Subcutaneous abdominal adipose tissue (tissue), 5 donors: ENCODE results near the gene SRL.
"Not testable (repeated sequence)": the region's sequence is repeated elsewhere in the genome, so short reads cannot be mapped to it uniquely, and the experiment has no call there.

ENCODE experiments used
- H3K27ac ChIP-seq: one replicate; pipeline ENCODE4 v1.7.0; 2013; ENCODE audit warnings: low read depth, mild to moderate bottlenecking, inconsistent platforms, low read length, moderate library complexity
- H3K27me3 ChIP-seq, 5 donors: one replicate each; pipeline ENCODE4 v1.7.0; 2013; ENCODE audit warnings: low read length in 5 of 5, inconsistent platforms in 1 of 5; ENCODE audit not compliant: control insufficient read depth in 5 of 5, insufficient read depth in 4 of 5
- H3K36me3 ChIP-seq, 5 donors: one replicate each; pipeline ENCODE4 v1.7.0; 2013; ENCODE audit warnings: low read length in 5 of 5; ENCODE audit not compliant: control insufficient read depth in 5 of 5, insufficient read depth in 5 of 5
- H3K4me1 ChIP-seq, 5 donors: one replicate each; pipeline ENCODE4 v1.7.0; 2013; ENCODE audit warnings: low read length in 5 of 5, mild to moderate bottlenecking in 3 of 5, moderate library complexity in 1 of 5; ENCODE audit not compliant: control insufficient read depth in 5 of 5, insufficient read depth in 5 of 5
- H3K4me3 ChIP-seq, 5 donors: one replicate each; pipeline ENCODE4 v1.7.0; 2013; ENCODE audit warnings: low read length in 5 of 5, low read depth in 1 of 5
- H3K9ac ChIP-seq, 5 donors: one replicate each; pipeline ENCODE4 v1.7.0; 2013; ENCODE audit warnings: low read length in 5 of 5, mild to moderate bottlenecking in 4 of 5, moderate library complexity in 3 of 5
- H3K9me3 ChIP-seq, 5 donors: one replicate each; pipeline ENCODE4 v1.7.0; 2013; ENCODE audit warnings: low read length in 5 of 5; ENCODE audit not compliant: control insufficient read depth in 5 of 5
- donor health status: healthy.
- donor health status: healthy.
- donor health status: healthy.
- donor health status: healthy.
- donor health status: healthy.

Gene SRL

DNA sequence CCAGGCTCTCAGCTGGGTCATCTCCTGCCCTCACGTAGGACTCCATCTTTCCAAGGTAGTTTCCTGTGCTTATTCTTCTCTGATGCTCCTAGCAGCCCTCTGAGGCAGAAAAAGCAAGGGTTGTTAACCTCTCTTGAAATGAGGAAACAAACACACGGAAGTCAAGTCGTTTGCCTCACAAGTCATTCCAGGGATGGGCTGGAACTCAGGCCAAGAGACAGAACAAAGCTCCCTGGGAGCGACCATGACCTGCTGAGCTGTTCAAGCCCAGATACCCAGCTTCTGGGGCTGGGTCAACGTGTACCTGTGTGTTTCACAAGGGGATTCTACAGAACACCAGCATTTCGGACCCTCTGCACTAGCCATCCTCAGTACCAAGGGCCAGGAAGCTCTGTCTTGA is 28.1 kb downstream of the SRL start:
- Histone ChIP-seq H3K27ac (no peak overlapping the region), H3K4me3 (no peak overlapping the region), H3K27me3 (peaks cover 0 to 8% (median 0%) of the 10 kb centered on the region in 5 donors), H3K4me1 (peaks cover 0 to 15% (median 4%) of the 10 kb centered on the region in 5 donors), H3K36me3 (no peaks in the 10 kb centered on the region), H3K9ac (no peak overlapping the region), H3K9me3 (no peaks in the 10 kb centered on the region)

DNA sequence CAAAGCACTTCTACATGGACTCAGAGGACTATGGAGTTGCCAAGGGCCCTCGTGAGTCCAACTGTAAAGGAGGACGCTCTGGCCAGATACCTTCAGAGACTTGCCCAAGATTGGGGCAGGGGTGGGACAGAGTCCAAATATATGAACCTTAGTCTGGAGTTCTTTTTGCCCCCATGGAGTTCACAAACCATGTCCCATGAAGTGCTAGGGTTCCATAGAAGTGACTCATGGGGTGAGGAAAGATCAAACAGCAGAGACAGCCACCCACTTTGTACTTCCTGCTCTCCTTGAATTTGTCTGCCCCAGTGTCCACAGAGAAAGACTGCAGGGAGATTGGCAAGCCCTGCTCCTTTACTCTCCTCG is 29.0 kb downstream of the SRL start:
- H3K27ac ChIP-seq = peak overlapping the region; percentile 50
- no peaks in the 10 kb centered on the region for H3K9me3 ChIP-seq
- peaks cover 0 to 5% (median 0%) of the 10 kb centered on the region in 5 donors for H3K27me3 ChIP-seq
- no peak overlapping the region for H3K9ac ChIP-seq
- no peaks in the 10 kb centered on the region for H3K36me3 ChIP-seq
- H3K4me1 ChIP-seq = peaks cover 0 to 9% (median 4%) of the 10 kb centered on the region in 5 donors
- H3K4me3 ChIP-seq = no peak overlapping the region

DNA sequence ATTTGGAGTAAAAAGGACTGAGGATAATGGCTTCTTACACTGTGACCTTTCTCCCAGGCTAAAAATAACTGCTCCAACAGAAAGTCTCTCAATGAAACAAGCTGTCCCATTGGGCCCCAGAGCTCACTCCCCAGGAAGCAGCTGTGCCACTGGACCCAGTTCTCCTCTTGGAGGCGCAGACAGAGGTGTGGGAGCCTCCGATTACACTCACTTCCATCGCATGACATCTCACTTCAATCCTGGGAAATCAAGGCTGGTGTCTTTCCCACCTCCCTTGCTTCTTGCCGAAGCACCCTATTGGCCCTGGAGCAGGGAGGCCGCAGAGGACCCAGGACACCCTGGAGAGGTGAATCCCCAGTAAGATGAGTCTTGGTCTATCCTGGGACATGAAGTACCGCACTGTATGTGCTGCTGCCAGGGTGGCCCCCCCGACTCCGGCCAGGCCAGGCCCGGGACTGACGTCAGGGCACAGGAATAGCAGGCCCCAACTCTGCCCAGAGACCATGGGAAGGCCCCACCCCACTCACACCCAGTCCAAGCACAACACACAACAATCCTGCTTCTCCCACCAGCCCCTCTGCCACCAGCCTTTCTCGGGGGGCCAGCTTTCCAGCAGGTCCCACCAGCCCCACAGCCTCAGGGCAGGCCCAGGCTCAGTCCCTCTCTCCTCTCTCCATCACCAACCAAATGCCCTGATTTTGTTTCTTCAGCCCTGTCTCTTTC is 29.5 kb downstream of the SRL start:
- H3K9me3 ChIP-seq = no peaks in the 10 kb centered on the region
- no peak overlapping the region for H3K9ac ChIP-seq
- no peaks in the 10 kb centered on the region for H3K36me3 ChIP-seq
- H3K27me3 ChIP-seq = peaks cover 0 to 3% (median 0%) of the 10 kb centered on the region in 5 donors
- H3K4me1 ChIP-seq = peaks cover 0 to 14% (median 4%) of the 10 kb centered on the region in 5 donors
- H3K27ac ChIP-seq = peak overlapping the region; percentile 50
- no peak overlapping the region for H3K4me3 ChIP-seq

DNA sequence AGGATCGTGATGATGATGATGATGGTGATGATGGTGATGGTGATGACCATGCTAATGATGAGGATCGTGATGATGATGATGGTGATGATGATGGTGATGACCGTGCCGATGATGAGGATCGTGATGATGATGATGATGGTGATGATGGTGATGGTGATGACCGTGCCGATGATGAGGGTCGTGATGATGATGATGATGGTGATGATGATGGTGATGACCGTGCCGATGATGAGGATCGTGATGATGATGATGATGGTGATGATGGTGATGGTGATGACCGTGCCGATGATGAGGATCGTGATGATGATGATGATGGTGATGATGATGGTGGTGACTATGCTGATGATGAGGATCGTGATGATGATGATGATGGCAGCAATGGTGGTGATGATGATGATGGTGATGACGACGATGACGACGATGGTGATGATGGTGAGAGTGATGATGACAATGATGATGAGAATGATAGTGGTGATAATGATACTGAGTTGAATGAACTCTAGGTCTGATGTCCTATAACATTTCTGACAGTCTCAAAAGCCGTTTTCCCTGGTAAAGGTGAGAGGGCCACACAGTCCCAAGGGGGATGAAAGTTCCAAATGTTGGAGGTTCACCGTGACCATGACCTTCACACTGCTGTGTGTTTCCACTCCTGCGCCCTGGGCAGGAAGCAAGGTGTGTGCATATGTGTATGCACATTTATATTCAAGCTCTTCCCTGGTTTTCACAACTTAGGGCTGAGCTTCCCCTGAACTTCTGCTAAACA is 30.3 kb downstream of the SRL start:
- not testable (repeated sequence) for H3K4me3 ChIP-seq, H3K27me3 ChIP-seq, H3K9ac ChIP-seq, H3K9me3 ChIP-seq, H3K27ac ChIP-seq, H3K36me3 ChIP-seq
- H3K4me1 ChIP-seq = peaks cover 0 to 18% (median 4%) of the 10 kb centered on the region in 5 donors

DNA sequence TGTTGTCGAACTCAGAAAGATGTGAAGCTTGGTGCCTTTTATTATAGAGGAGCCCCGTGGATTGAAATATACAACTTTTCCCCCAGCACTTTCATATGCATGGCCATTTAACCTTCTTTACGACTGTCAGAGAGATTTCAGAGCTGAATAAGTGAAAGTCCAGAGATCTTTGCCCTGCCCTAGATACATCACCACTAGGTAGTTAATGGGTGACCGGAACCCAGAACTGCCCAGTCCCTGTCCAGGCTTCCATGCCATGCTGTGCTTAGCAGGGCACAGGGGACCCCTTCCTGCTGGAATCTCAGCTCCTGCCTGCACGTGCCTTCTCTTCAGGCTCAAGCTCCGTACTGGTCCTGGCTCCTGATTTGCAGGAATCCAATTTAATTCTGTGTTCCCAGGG is 32.2 kb downstream of the SRL start:
- Histone ChIP-seq H3K9ac (no peak overlapping the region), H3K4me3 (no peak overlapping the region), H3K36me3 (no peaks in the 10 kb centered on the region), H3K27ac (no peak overlapping the region), H3K9me3 (no peaks in the 10 kb centered on the region), H3K4me1 (peaks cover 0 to 23% (median 4%) of the 10 kb centered on the region in 5 donors), H3K27me3 (peaks cover 2 to 10% (median 3%) of the 10 kb centered on the region in 5 donors)

DNA sequence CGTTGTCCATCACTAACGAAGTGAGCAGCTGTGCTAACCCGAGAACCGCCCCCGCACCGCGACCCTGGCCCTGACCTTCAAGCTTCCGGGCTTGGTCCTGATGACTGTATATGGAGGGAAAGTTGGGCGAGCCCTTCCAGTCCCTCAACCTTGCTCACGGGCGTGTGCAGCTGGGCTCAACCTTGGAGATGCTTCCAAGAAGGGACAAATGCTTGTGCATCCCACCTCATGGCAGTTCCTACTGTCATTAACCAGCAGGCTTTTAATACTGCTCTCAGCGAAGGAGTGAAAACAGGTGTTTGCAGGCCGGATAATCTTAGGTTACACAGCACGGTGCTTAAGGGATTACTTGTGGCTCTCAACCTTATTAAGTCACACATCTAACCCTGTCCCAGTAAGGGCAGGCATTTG is 33.5 kb downstream of the SRL start:
- Histone ChIP-seq H3K27ac (no peak overlapping the region), H3K4me1 (peaks cover 0 to 23% (median 3%) of the 10 kb centered on the region in 5 donors), H3K9me3 (no peaks in the 10 kb centered on the region), H3K4me3 (no peak overlapping the region), H3K27me3 (peaks cover 0 to 13% (median 2%) of the 10 kb centered on the region in 5 donors), H3K36me3 (no peaks in the 10 kb centered on the region), H3K9ac (no peak overlapping the region)

DNA sequence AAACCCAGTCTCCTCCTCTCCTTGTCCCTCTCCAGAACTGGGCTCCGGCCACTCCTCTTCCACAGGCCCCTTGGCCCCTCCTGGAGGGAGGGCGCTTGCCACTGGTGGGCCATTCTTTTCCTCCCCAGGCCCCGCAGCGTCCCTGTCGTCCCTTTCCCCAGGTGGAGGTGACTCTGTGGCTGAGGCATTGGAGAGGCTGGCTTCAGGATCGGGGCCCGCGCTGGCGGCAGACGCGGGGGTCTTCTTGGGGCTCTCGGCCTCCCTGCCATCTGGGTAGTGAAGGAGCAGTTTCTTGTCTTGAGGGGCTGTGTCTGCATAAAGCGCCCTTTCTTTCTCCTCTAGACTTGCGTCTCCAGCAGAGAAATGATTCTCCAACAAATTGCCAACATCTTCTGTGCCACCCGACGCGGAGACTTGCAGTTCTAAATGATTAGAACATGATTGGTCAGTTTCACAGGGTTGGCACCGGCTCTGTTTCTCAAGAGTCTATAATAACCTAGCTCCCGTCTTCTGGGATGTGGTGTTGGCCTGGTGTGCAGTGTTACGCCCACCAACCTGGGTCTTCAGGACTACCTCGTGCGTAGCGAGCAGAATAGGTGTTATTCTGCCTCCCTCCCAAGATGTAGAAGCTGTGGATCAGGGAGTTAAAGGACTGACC is 34.1 kb downstream of the SRL start:
- H3K27ac ChIP-seq = no peak overlapping the region
- peaks cover 0 to 13% (median 2%) of the 10 kb centered on the region in 5 donors for H3K27me3 ChIP-seq
- H3K36me3 ChIP-seq = peaks cover 0 to 2% (median 0%) of the 10 kb centered on the region in 5 donors
- H3K9me3 ChIP-seq = no peaks in the 10 kb centered on the region
- peaks cover 0 to 23% (median 3%) of the 10 kb centered on the region in 5 donors for H3K4me1 ChIP-seq
- no peak overlapping the region for H3K4me3 ChIP-seq
- H3K9ac ChIP-seq = no peak overlapping the region

DNA sequence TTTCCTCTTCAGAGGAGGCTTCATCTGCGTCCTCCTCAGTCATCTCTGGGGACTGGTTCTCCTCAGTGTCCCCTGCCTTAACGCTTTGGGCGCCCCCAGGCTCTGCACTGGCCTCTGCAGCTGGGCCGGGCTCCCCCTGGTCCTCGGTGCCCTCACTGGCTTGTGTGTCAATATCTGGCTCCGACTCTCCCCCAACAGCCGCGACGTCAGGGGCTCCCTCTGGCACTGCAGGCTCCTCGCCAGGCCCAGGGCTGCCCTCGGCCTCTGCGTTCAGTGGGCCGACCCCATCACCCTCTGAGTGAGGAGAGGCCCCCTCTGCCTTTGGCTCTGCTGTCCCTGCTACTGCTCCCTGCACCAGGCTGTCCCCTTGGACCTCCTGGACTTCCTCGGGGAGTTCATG is 34.7 kb downstream of the SRL start:
- Histone ChIP-seq H3K4me1 (peaks cover 0 to 23% (median 3%) of the 10 kb centered on the region in 5 donors), H3K9ac (no peak overlapping the region), H3K27me3 (peaks cover 0 to 13% (median 2%) of the 10 kb centered on the region in 5 donors), H3K27ac (no peak overlapping the region), H3K36me3 (peaks cover 0 to 3% (median 0%) of the 10 kb centered on the region in 5 donors), H3K4me3 (no peak overlapping the region), H3K9me3 (no peaks in the 10 kb centered on the region)

DNA sequence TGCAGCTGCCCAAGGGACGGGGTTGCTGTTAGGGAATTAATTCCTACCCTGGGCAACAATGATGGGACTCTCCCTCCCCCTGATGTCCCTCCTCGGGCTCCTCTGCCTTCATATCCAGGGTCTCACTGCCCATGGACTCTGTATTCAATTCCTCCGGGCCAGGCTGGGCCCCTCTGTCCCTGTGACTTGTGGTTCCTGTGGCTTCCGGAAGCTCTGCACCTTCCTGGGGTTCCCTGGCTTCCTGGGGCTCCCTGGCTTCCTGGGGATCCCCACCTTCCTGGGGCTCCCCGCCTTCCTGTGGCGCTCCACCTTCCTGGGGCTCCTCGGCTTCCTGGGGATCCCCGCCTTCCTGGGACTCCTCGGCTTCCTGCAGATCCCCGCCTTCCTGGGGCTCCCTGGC is 35.2 kb downstream of the SRL start:
- H3K27ac ChIP-seq = no peak overlapping the region
- H3K36me3 ChIP-seq = peaks cover 0 to 3% (median 0%) of the 10 kb centered on the region in 5 donors
- no peaks in the 10 kb centered on the region for H3K9me3 ChIP-seq
- H3K4me1 ChIP-seq = peaks cover 0 to 19% (median 3%) of the 10 kb centered on the region in 5 donors
- H3K9ac ChIP-seq = no peak overlapping the region
- no peak overlapping the region for H3K4me3 ChIP-seq
- H3K27me3 ChIP-seq = peaks cover 0 to 13% (median 2%) of the 10 kb centered on the region in 5 donors

DNA sequence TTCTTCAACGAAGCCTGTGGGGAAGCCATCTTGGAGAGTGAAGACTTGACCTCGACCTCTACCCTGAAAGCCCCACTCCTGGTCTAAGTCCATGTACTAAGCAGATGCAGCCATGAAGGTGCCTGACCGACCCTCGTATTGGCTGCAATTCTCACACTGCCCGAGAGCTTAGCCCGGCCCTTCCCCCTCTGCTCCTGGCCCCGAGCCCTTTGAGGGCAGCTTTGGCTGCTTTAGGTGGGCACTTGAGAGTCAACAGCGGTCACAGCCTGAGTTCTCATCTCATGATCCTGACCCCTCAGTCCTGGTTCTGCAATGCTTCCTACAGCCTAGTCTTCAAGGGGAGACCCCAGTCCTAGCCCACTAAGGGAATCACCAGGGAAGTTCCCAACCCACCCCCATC is 35.9 kb downstream of the SRL start:
- H3K9ac ChIP-seq = no peak overlapping the region
- H3K27me3 ChIP-seq = peaks cover 0 to 13% (median 2%) of the 10 kb centered on the region in 5 donors
- H3K27ac ChIP-seq = no peak overlapping the region
- H3K36me3 ChIP-seq = peaks cover 0 to 3% (median 0%) of the 10 kb centered on the region in 5 donors
- H3K4me3 ChIP-seq = no peak overlapping the region
- no peaks in the 10 kb centered on the region for H3K9me3 ChIP-seq
- peaks cover 0 to 18% (median 3%) of the 10 kb centered on the region in 5 donors for H3K4me1 ChIP-seq
